Body of pancreas (tissue), 4 donors: ENCODE data around the gene KIF25.

Experiments used
- POLR2A ChIP-seq, 3 donors: fragments of 450-650 bp; IDR thresholded peaks; one replicate each; pipeline ENCODE4 v1.6.1; 2016; ENCODE audit warnings: antibody characterized with exemption in 3 of 3, mild to moderate bottlenecking in 2 of 3
- TF ChIP-seq, protein P1 (sequence below), 7 experiments: fragments of 450-650 bp in 4 of 7; fragments of 200-600 bp in 3 of 7; sonication (generic) in 3 of 7; IDR thresholded peaks; one replicate each; pipeline ENCODE4 v1.5.1; 2016 to 2019; ENCODE audit warnings: antibody characterized with exemption in 7 of 7

DNA sequence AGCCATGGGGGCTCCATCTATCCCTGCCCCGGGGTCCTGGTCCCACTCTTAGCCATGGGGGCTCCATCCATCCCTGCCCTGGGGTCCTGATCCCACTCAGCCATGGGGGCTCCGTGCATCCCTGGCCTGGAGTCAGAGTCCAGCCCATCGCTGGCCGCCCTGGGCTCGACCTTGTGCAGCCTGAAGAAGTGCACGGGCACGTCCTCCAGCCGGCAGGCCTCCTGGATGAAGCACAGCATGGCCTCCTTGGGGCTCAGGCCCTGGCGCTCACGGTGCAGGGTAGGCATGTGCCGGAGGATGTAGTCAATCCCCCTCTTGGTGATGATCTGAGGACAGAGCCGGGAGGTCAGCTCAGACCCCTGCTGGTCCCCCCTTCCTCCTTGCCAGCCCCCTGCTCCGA, 66.0 kb downstream of the KIF25 start:
- TF ChIP-seq, protein P1, sequence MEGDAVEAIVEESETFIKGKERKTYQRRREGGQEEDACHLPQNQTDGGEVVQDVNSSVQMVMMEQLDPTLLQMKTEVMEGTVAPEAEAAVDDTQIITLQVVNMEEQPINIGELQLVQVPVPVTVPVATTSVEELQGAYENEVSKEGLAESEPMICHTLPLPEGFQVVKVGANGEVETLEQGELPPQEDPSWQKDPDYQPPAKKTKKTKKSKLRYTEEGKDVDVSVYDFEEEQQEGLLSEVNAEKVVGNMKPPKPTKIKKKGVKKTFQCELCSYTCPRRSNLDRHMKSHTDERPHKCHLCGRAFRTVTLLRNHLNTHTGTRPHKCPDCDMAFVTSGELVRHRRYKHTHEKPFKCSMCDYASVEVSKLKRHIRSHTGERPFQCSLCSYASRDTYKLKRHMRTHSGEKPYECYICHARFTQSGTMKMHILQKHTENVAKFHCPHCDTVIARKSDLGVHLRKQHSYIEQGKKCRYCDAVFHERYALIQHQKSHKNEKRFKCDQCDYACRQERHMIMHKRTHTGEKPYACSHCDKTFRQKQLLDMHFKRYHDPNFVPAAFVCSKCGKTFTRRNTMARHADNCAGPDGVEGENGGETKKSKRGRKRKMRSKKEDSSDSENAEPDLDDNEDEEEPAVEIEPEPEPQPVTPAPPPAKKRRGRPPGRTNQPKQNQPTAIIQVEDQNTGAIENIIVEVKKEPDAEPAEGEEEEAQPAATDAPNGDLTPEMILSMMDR (IDR thresholded peaks at IDR 0.05) = no peak
- no peak for TF ChIP-seq POLR2A (IDR thresholded peaks at IDR 0.05)
